Loucy (cell line): ENCODE measurements around the gene MAP3K15.

Source experiments
- H2AFZ ChIP-seq: fragments of 200-600 bp; sonication (generic); 2 replicates; pipeline ENCODE4 v1.6.0; 2016; ENCODE audit warnings: antibody characterized with exemption, mild to moderate bottlenecking, low read length, moderate library complexity
- H3F3A ChIP-seq: fragments of 200-600 bp; 2 replicates; pipeline ENCODE4 v1.6.0; 2016; ENCODE audit warnings: antibody characterized with exemption, low read depth, mild to moderate bottlenecking
- H3K27me3 ChIP-seq: fragments of 200-600 bp; sonication (generic); 2 replicates; pipeline ENCODE4 v1.6.1; 2014; ENCODE audit warnings: low read length, mild to moderate bottlenecking; ENCODE audit not compliant: insufficient read depth, poor library complexity, severe bottlenecking
- H3K36me3 ChIP-seq: fragments of 200-600 bp; sonication (generic); 2 replicates; pipeline ENCODE4 v1.6.1; 2016; ENCODE audit warnings: low read length; ENCODE audit not compliant: insufficient read depth
- H3K4me1 ChIP-seq: fragments of 200-600 bp; sonication (generic); 2 replicates; pipeline ENCODE4 v1.5.1; 2014; ENCODE audit warnings: low read length, mild to moderate bottlenecking; ENCODE audit not compliant: insufficient read depth, poor library complexity, severe bottlenecking
- H3K4me2 ChIP-seq: fragments of 200-600 bp; sonication (generic); 2 replicates; pipeline ENCODE4 v1.6.0; 2014; ENCODE audit warnings: antibody characterized with exemption, low read length, low read depth, mild to moderate bottlenecking; ENCODE audit not compliant: poor library complexity, severe bottlenecking
- H3K4me3 ChIP-seq: fragments of 200-600 bp; sonication (generic); 2 replicates; pipeline ENCODE4 v1.5.1; 2014; ENCODE audit warnings: low read length, mild to moderate bottlenecking, mixed read lengths; ENCODE audit not compliant: poor library complexity, severe bottlenecking
- H3K79me2 ChIP-seq: fragments of 200-600 bp; sonication (generic); 2 replicates; pipeline ENCODE4 v1.6.1; 2014; ENCODE audit warnings: low read length; ENCODE audit not compliant: insufficient read depth
- H3K9ac ChIP-seq: fragments of 200-600 bp; sonication (generic); 2 replicates; pipeline ENCODE4 v1.6.0; 2014; ENCODE audit warnings: mild to moderate bottlenecking, low read depth, low read length, moderate library complexity; ENCODE audit not compliant: poor library complexity, severe bottlenecking
- H3K9me2 ChIP-seq: fragments of 200-600 bp; sonication (generic); replicated peaks from 2 replicates; pipeline ENCODE4 v1.6.1; 2016; ENCODE audit warnings: low read depth, low read length, mixed read lengths
- H3K9me3 ChIP-seq: fragments of 200-600 bp; sonication (generic); 2 replicates; pipeline ENCODE4 v1.6.1; 2014; ENCODE audit warnings: mild to moderate bottlenecking, antibody characterized with exemption, low read length, low read depth; ENCODE audit not compliant: insufficient read depth
- H4K20me1 ChIP-seq: fragments of 200-600 bp; sonication (generic); 2 replicates; pipeline ENCODE4 v1.6.0; 2014; ENCODE audit warnings: antibody characterized with exemption, low read length, mild to moderate bottlenecking; ENCODE audit not compliant: insufficient read depth, poor library complexity, severe bottlenecking
- EZH2phosphoT487 ChIP-seq: fragments of 200-600 bp; IDR thresholded peaks from 2 replicates; pipeline ENCODE4 v1.6.1; 2018; ENCODE audit warnings: antibody characterized with exemption, mild to moderate bottlenecking, moderate library complexity, borderline replicate concordance
- TF ChIP-seq, protein P1 (sequence below): fragments of 200-600 bp; sonication (generic); conservative IDR thresholded peaks from 2 replicates; pipeline ENCODE4 v1.5.1; 2014; ENCODE audit warnings: mild to moderate bottlenecking, antibody characterized with exemption, low read length

The MAP3K15 gene

DNA sequence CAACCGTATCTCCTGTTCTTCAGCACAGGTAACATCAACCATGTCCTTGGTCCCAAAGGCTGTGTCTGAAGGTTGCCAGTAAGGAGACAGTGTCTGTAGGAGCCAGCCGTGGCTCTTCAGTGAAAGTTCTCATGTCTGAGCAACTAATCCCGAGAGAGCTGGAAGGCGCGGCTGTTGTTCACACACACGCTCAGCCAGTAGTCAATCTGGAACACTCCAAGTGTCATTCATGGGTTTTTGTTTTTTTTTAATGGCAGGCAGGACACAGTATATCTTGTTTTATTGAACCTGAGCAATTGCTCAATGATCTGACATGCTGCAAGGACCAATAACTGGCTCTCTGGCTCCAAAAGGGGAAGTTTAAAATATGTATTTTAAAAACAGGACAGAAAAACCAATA lies 48.4 kb upstream of the MAP3K15 start:
- Histone ChIP-seq H3K27me3 (no peaks in the 10 kb centered on the region), H3K4me1 (peaks cover 22% of the 10 kb centered on the region), H3K4me2 (no peak overlapping the region), H2AFZ (no peak overlapping the region), H3F3A (no peaks in the 10 kb centered on the region), H3K4me3 (no peak overlapping the region), H4K20me1 (no peaks in the 10 kb centered on the region), H3K9me3 (no peaks in the 10 kb centered on the region), H3K9me2 (no peaks in the 10 kb centered on the region), H3K36me3 (peaks cover 4% of the 10 kb centered on the region; the same call in 1 of the 2 replicates), H3K79me2 (no peaks in the 10 kb centered on the region), H3K9ac (no peak overlapping the region)
- TF ChIP-seq EZH2phosphoT487, result no peak
- TF ChIP-seq, protein P1, sequence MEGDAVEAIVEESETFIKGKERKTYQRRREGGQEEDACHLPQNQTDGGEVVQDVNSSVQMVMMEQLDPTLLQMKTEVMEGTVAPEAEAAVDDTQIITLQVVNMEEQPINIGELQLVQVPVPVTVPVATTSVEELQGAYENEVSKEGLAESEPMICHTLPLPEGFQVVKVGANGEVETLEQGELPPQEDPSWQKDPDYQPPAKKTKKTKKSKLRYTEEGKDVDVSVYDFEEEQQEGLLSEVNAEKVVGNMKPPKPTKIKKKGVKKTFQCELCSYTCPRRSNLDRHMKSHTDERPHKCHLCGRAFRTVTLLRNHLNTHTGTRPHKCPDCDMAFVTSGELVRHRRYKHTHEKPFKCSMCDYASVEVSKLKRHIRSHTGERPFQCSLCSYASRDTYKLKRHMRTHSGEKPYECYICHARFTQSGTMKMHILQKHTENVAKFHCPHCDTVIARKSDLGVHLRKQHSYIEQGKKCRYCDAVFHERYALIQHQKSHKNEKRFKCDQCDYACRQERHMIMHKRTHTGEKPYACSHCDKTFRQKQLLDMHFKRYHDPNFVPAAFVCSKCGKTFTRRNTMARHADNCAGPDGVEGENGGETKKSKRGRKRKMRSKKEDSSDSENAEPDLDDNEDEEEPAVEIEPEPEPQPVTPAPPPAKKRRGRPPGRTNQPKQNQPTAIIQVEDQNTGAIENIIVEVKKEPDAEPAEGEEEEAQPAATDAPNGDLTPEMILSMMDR, result no peak

DNA sequence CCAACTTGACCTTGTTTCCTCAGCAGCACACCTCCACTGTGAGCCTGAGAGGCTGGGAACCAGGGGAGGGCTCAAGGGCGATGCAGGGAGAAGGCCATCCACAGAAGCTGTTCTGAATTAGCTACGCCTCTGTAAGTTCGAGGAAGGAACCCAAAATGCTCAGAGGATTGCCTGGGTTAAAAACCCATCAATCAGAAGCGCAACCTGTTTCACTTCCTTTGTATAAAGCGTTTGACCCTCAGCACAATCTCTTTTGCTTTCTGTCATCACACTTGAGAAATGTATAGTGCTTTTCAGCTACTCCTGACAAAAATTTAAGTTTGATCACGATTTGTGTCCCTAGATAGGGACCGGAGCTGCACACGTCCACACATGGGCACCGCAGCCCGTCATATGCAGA lies 48.0 kb upstream of the MAP3K15 start:
- TF ChIP-seq, protein P1, result no peak
- no peak for TF ChIP-seq EZH2phosphoT487
- Histone ChIP-seq H3K79me2 (no peaks in the 10 kb centered on the region), H3K9me2 (no peaks in the 10 kb centered on the region), H3K36me3 (peaks cover 4% of the 10 kb centered on the region; the same call in 1 of the 2 replicates), H3K27me3 (no peaks in the 10 kb centered on the region), H3K9ac (no peak overlapping the region), H3F3A (no peaks in the 10 kb centered on the region), H4K20me1 (no peaks in the 10 kb centered on the region), H3K4me2 (no peak overlapping the region), H3K4me3 (no peak overlapping the region), H3K4me1 (peaks cover 22% of the 10 kb centered on the region), H2AFZ (no peak overlapping the region), H3K9me3 (no peaks in the 10 kb centered on the region)

DNA sequence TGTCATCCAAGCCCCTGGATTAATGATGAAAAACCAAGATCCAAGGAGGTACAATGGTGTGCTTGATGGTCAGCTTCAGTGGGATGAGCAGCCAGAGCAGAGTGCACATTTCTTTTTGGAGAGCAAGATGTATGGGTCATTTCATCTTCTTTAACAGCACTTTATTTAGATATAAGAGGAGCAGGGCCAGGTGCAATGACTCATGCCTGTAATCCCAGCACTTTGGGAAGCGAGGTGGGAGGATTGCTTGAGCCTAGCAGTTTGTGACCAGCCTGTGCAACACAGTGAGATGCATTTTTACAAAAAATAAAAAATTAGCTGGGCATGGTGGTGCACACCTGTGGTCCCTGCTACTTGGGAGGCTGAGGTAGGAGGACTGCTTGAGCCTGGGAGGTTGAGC lies 45.3 kb upstream of the MAP3K15 start:
- H3K4me1 ChIP-seq, result peaks cover 9% of the 10 kb centered on the region
- H3K79me2 ChIP-seq, result no peaks in the 10 kb centered on the region
- no peak overlapping the region for H3K4me2 ChIP-seq
- H3K9ac ChIP-seq, result no peak overlapping the region
- no peak for TF ChIP-seq EZH2phosphoT487
- TF ChIP-seq, protein P1, result no peak
- H3K36me3 ChIP-seq, result peaks cover 4% of the 10 kb centered on the region; the same call in 1 of the 2 replicates
- H3F3A ChIP-seq, result no peaks in the 10 kb centered on the region
- H4K20me1 ChIP-seq, result no peaks in the 10 kb centered on the region
- H3K9me2 ChIP-seq, result no peaks in the 10 kb centered on the region
- no peaks in the 10 kb centered on the region for H3K27me3 ChIP-seq
- no peak overlapping the region for H2AFZ ChIP-seq
- no peak overlapping the region for H3K4me3 ChIP-seq
- no peaks in the 10 kb centered on the region for H3K9me3 ChIP-seq
